Breast epithelium (tissue), 3 donors: ENCODE measurements around the gene ARIH1.

Experiments
- CTCF ChIP-seq, 3 donors: fragments of 450-650 bp; IDR thresholded peaks; one replicate each; pipeline ENCODE4 v1.5.1; 2016 to 2017; ENCODE audit warnings: antibody characterized with exemption in 3 of 3, mild to moderate bottlenecking in 3 of 3, moderate library complexity in 3 of 3
- POLR2A ChIP-seq: fragments of 450-650 bp; IDR thresholded peaks from one replicate; pipeline ENCODE4 v1.6.1; 2016; ENCODE audit warnings: antibody characterized with exemption, mild to moderate bottlenecking, moderate library complexity
- POLR2AphosphoS5 ChIP-seq, 3 donors: sonication (generic); formaldehyde crosslinking; IDR thresholded peaks; one replicate each; pipeline ENCODE4 v1.6.1; 2017; ENCODE audit warnings: antibody characterized with exemption in 3 of 3

GRCh38 chr15:72562386-72562785 is 88.3 kb downstream of the ARIH1 start:
- no peak for TF ChIP-seq CTCF (IDR thresholded peaks at IDR 0.05)
- TF ChIP-seq POLR2A: no peak
- no peak for TF ChIP-seq POLR2AphosphoS5 (IDR thresholded peaks at IDR 0.05)
